ENCODE data around the gene UBA6.

The UBA6 gene

DNA sequence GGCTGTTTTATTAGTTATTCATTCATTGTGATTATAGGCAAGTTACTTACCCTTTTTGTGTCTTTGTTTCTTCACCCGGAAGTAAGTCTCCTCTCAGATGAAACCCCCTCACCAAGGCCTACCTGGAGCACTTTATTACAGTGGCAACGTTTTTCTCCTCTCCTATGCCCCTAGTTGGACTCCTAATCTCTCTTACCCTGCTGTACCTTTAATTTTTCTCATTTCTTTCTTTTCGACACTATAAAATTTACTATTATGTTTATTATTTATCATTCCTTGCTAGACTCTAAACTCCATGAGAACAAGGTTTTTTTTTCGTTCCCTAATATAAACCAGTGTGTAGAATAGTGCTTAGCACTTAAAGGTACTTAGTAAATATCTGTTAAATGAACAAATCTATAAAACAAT lies 124.9 kb downstream of the UBA6 start:
- DNase-seq (ENCODE audit: low spot score) = no peak

- DNase-seq (ENCODE audit: low spot score) = no peak
Observed at GRCh38 chr4:67575232-67576058, 125.5 kb downstream of the UBA6 start.

DNA sequence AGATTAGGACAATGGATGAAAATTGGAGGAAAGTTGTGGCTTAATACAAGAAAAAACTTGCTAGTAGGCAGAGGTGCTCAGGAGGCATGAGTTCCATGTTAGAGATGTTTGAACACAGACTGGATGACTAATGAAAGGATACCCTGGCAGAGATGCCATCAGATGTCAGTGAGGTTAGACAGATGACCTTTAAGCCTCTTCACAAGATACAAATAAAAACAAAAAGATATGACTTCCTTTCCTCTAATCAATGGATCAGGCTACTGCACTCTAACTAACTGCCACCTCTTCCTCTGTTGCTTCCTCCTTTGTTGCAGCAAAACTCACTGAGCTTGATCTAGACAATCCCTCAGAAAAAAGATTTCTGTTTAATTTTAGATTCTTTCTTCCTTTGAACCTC lies 127.8 kb downstream of the UBA6 start:
- DNase-seq (ENCODE audit: low spot score) = no peak

- no peak for DNase-seq (ENCODE audit: low spot score)
Observed at GRCh38 chr4:67571975-67572374, 129.0 kb downstream of the UBA6 start.

DNA sequence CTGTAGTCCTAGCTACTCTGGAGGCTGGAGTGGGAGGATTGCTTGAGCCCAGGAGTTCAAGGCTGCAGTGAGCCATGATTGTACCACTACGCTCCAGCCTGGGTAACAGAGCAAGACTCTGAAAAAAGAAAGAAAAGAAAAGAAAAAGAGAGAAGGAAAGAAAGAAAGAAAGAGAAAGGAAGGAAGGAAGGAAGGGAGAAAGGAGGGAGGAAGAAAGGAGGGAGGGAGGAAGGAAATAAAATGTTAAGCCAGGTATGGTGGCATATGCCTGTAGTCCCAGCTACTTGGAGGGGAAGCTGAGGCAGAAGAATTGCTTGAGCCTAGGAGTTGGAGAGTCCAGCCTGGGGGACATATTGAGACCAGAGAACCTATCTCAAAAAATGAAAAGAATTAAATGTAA lies 130.4 kb downstream of the UBA6 start:
- no peak for DNase-seq (ENCODE audit: low spot score)

- DNase-seq (ENCODE audit: low spot score) = no peak
Observed at GRCh38 chr4:67568820-67569219, 132.1 kb downstream of the UBA6 start.

GRCh38 chr4:67566335-67566734 lies 134.6 kb downstream of the UBA6 start:
- DNase-seq (ENCODE audit: low spot score) = no peak

GRCh38 chr4:67565284-67565683 lies 135.7 kb downstream of the UBA6 start:
- DNase-seq (ENCODE audit: low spot score) = no peak
